ENCODE measurements around the gene CDC73. TPM values are rescaled to one million over a fixed set of nuclear protein-coding genes. Genes with fewer than 3 reads are reported as not detected.
"Not testable (repeated sequence)": the region's sequence is repeated elsewhere in the genome, so short reads cannot be mapped to it uniquely, and the experiment has no call there.

The CDC73 gene
- total RNA-seq, 4 donors from 2014 or later = 45.4 to 66.9 (median 46.0) TPM

DNA sequence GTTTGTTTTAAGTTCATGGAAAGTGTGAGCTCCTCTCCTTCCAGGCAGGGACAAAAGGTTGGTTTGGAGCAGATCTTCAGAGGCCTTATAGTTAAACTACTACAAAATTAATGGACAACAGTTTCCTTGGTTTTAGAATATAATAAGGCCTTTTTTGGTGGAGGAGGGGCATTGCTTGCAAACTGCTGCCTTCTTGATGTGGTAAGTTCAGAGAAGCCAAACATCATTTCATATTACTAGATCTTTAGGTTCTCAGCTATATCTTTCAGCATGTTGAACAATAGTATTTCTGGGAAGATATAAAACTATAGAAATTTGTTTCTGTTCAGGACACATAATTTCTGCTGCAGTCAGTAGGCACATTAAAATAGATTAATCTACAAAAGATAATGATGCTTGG, 162.4 kb downstream of the CDC73 start:
- Histone ChIP-seq H3K36me3 (no peaks in the 10 kb centered on the region), H3K27ac (replicated peaks in 1 of 4) (no peak overlapping the region), H3K4me1 (no peaks in the 10 kb centered on the region), H3K27me3 (no peaks in the 10 kb centered on the region), H3K4me3 (no peak overlapping the region), H3K9me3 (no peaks in the 10 kb centered on the region)
- DNase-seq (ENCODE audit: extremely low spot score) = no peak
- TF ChIP-seq, protein P1, sequence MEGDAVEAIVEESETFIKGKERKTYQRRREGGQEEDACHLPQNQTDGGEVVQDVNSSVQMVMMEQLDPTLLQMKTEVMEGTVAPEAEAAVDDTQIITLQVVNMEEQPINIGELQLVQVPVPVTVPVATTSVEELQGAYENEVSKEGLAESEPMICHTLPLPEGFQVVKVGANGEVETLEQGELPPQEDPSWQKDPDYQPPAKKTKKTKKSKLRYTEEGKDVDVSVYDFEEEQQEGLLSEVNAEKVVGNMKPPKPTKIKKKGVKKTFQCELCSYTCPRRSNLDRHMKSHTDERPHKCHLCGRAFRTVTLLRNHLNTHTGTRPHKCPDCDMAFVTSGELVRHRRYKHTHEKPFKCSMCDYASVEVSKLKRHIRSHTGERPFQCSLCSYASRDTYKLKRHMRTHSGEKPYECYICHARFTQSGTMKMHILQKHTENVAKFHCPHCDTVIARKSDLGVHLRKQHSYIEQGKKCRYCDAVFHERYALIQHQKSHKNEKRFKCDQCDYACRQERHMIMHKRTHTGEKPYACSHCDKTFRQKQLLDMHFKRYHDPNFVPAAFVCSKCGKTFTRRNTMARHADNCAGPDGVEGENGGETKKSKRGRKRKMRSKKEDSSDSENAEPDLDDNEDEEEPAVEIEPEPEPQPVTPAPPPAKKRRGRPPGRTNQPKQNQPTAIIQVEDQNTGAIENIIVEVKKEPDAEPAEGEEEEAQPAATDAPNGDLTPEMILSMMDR (IDR thresholded peaks at IDR 0.05) = no peak
- TF ChIP-seq POLR2A (IDR thresholded peaks at IDR 0.05; ENCODE audit: low read depth) (no peak), EP300 (IDR thresholded peaks at IDR 0.05) (no peak), POLR2AphosphoS5 (IDR thresholded peaks at IDR 0.05) (no peak)
- intact Hi-C loops (cut with DNase I) = no loop called here

DNA sequence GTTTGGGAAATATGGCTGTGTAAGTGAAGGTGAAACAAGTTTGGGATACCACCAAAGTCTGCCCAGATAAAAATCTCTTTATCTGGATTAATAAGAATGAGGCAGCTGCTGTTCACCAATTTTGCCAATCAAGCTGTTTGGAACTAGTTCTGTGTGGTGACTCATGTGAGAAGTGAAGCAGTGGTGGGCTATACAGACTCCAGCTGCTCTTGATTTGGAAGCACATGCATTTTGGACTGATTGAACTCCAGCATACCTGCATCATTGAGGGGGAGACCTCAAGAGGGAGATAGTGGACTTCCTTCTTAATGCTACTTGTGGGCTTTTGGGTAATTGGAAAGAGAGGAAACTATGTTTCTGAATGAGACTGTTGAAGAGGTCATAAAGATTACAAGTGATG, 163.8 kb downstream of the CDC73 start:
- TF ChIP-seq POLR2AphosphoS5 (IDR thresholded peaks at IDR 0.05) (no peak), POLR2A (IDR thresholded peaks at IDR 0.05; ENCODE audit: low read depth) (no peak), EP300 (IDR thresholded peaks at IDR 0.05) (no peak)
- TF ChIP-seq, protein P1 (IDR thresholded peaks at IDR 0.05) = no peak
- no peaks in the 10 kb centered on the region for H3K9me3 ChIP-seq
- H3K36me3 ChIP-seq = no peaks in the 10 kb centered on the region
- H3K27me3 ChIP-seq = no peaks in the 10 kb centered on the region
- no peaks in the 10 kb centered on the region for H3K4me1 ChIP-seq
- no peak overlapping the region for H3K4me3 ChIP-seq
- no peak overlapping the region for H3K27ac ChIP-seq (replicated peaks in 1 of 4)
- intact Hi-C loops (cut with DNase I) = no loop called here
- no peak for DNase-seq (ENCODE audit: extremely low spot score)

DNA sequence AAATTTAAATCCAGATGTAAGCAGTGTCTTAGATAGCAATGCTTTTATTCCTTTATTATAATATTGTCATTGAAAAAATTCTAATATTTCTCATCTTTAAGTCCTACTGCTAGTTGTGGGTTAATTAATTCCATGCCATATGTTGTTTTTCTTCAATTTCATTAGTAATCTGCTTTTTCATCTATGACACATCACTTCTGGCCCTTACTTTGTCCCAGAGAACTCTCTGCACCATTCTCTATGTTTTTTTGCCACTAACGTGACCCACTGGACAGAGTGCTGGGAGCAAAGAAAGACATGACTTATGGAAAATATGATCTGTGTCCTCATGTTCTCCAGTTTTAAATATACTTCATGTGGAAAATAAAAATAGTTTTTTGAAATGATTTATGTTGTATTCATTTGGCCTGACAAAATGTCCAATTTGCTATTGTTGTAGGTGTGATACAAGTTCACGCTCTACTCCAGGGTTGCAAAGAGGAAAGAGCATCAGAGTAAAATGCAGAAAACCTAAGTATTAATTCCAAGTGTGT, 166.8 kb downstream of the CDC73 start:
- H3K27ac ChIP-seq (replicated peaks in 1 of 4); H3K9me3 ChIP-seq; H3K4me1 ChIP-seq; H3K4me3 ChIP-seq; H3K27me3 ChIP-seq; H3K36me3 ChIP-seq; DNase-seq (ENCODE audit: extremely low spot score); intact Hi-C loops (cut with DNase I): not testable (repeated sequence)
- WGBS = 73% methylated on average over 2 of the region's 2 CpGs

DNA sequence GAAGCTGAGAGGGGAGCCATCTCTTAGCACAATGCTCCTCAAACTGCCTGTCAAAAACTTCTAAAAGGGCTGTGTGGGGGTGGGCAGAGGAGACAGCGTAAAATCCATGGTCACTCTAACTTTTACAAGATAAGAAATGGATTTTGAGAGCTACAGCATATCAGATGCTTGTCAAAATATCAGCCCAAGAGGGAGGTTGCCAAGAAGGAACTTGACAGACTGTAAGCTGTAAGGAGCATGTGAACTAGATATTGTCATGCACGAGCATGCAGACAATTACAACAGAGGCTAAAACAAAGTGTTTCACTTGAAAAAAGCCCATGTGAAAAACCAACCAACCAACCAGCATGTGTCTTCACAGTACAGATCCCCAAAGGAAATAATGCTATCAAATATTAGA, 171.9 kb downstream of the CDC73 start:
- 73% methylated on average over 2 of the region's 2 CpGs for WGBS
- TF ChIP-seq, protein P1 (IDR thresholded peaks at IDR 0.05) = no peak
- TF ChIP-seq EP300 (IDR thresholded peaks at IDR 0.05) (no peak), POLR2AphosphoS5 (IDR thresholded peaks at IDR 0.05) (no peak), POLR2A (IDR thresholded peaks at IDR 0.05; ENCODE audit: low read depth) (no peak)
- Histone ChIP-seq H3K36me3 (no peaks in the 10 kb centered on the region), H3K4me3 (no peak overlapping the region), H3K27me3 (no peaks in the 10 kb centered on the region), H3K27ac (replicated peaks in 1 of 4) (no peak overlapping the region), H3K9me3 (peaks cover 0 to 6% (median 0%) of the 10 kb centered on the region in 4 donors), H3K4me1 (no peaks in the 10 kb centered on the region)
- intact Hi-C loops (cut with DNase I) = no loop called here
- no peak for DNase-seq (ENCODE audit: extremely low spot score)

DNA sequence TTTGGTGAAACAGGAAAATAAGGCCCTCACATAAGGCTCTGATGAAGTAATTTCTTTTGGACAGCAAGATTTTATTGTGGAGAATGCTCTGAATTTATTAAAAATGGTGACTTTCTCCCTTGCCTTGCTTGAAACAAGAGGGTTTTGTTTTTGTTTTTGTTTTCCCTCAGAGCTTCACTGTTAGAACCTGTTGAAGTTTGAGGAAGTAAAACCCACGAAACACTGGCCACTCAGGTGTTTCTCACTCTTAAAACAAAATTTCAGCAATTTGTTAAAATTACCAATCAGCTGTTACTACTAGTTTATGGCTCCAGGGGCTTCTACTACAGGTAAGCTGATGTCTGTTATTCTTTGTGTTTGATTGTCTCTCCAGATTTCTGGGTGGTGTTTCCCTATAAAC, 177.2 kb downstream of the CDC73 start:
- H3K4me1 ChIP-seq = no peaks in the 10 kb centered on the region
- 91% methylated on average over 1 of the region's 1 CpG for WGBS
- no peaks in the 10 kb centered on the region for H3K27me3 ChIP-seq
- intact Hi-C loops (cut with DNase I) = no loop called here
- no peak overlapping the region for H3K27ac ChIP-seq (replicated peaks in 1 of 4)
- DNase-seq (ENCODE audit: extremely low spot score) = no peak
- TF ChIP-seq, protein P1 (IDR thresholded peaks at IDR 0.05) = no peak
- TF ChIP-seq POLR2AphosphoS5 (IDR thresholded peaks at IDR 0.05) (no peak), POLR2A (IDR thresholded peaks at IDR 0.05; ENCODE audit: low read depth) (no peak), EP300 (IDR thresholded peaks at IDR 0.05) (no peak)
- H3K4me3 ChIP-seq = no peak overlapping the region
- H3K9me3 ChIP-seq = peaks cover 0 to 6% (median 0%) of the 10 kb centered on the region in 4 donors
- H3K36me3 ChIP-seq = no peaks in the 10 kb centered on the region
